Measurements from ENCODE around the gene ISM2.

The ISM2 gene

GRCh38 chr14:77459072-77459723, 39.4 kb downstream of the ISM2 start:
- Histone ChIP-seq H3K4me3 (ENCODE audit: low read depth, low read length, poor library complexity, severe bottlenecking) (peak overlapping the region; percentile 86), H3K9me2 (ENCODE audit: low read depth, low read length) (no peaks in the 10 kb centered on the region), H4K20me1 (ENCODE audit: insufficient read depth, low read length) (no peaks in the 10 kb centered on the region), H3K79me2 (ENCODE audit: insufficient read depth, low read length) (peaks cover 38% of the 10 kb centered on the region), H3K9me3 (ENCODE audit: low read length) (no peaks in the 10 kb centered on the region), H2AFZ (ENCODE audit: low read length) (no peak overlapping the region), H3K27me3 (ENCODE audit: insufficient read depth, low read length) (no peaks in the 10 kb centered on the region), H3K9ac (ENCODE audit: low read length) (peak overlapping the region; percentile 77), H3F3A (ENCODE audit: insufficient read depth, low read length) (no peaks in the 10 kb centered on the region), H3K36me3 (ENCODE audit: insufficient read depth, low read length) (peaks cover 51% of the 10 kb centered on the region), H3K4me2 (ENCODE audit: low read length) (peak overlapping the region; percentile 86), H3K4me1 (ENCODE audit: insufficient read depth, low read length, severe bottlenecking) (peaks cover 31% of the 10 kb centered on the region), H3K27ac (ENCODE audit: low read depth, low read length, poor library complexity, severe bottlenecking) (peak overlapping the region; percentile 57)
- TF ChIP-seq CTCF (IDR thresholded peaks at IDR 0.05; ENCODE audit: low read length) (peak; percentile 81), EZH2 (IDR thresholded peaks at IDR 0.05; ENCODE audit: borderline replicate concordance, low read length) (no peak)

- no peaks in the 10 kb centered on the region for H4K20me1 ChIP-seq (ENCODE audit: insufficient read depth, low read length)
- TF ChIP-seq CTCF (IDR thresholded peaks at IDR 0.05; ENCODE audit: low read length) (no peak), EZH2 (IDR thresholded peaks at IDR 0.05; ENCODE audit: borderline replicate concordance, low read length) (no peak)
- H2AFZ ChIP-seq (ENCODE audit: low read length): no peak overlapping the region
Measured at GRCh38 chr14:77458249-77458950, 40.2 kb downstream of the ISM2 start.

GRCh38 chr14:77457522-77458248, 40.9 kb downstream of the ISM2 start, which contains the start of the genes AHSA1 and VIPAS39:
AHSA1 (plus strand) TSS chr14:77458093; CDS start chr14:77458190, 97 bp downstream.
VIPAS39 (minus strand) TSS chr14:77457601; CDS start chr14:77454102, 3,499 bp downstream.
- H3K4me2 ChIP-seq (ENCODE audit: low read length): peak within 1 kb of the TSS; percentile 86
- peaks cover 31% of the 10 kb centered on the region for H3K4me1 ChIP-seq (ENCODE audit: insufficient read depth, low read length, severe bottlenecking)
- peak within 1 kb of the TSS; percentile 57 for H3K27ac ChIP-seq (ENCODE audit: low read depth, low read length, poor library complexity, severe bottlenecking)
- no peaks in the 10 kb centered on the region for H4K20me1 ChIP-seq (ENCODE audit: insufficient read depth, low read length)
- H3K27me3 ChIP-seq (ENCODE audit: insufficient read depth, low read length): no peaks in the 10 kb centered on the region
- H3K9ac ChIP-seq (ENCODE audit: low read length): peak within 1 kb of the TSS; percentile 77
- no peaks in the 10 kb centered on the region for H3K9me3 ChIP-seq (ENCODE audit: low read length)
- peaks cover 43% of the 10 kb centered on the region for H3K36me3 ChIP-seq (ENCODE audit: insufficient read depth, low read length)
- no peak within 1 kb of the TSS for H2AFZ ChIP-seq (ENCODE audit: low read length)
- H3F3A ChIP-seq (ENCODE audit: insufficient read depth, low read length): no peaks in the 10 kb centered on the region
- H3K9me2 ChIP-seq (ENCODE audit: low read depth, low read length): no peaks in the 10 kb centered on the region
- H3K4me3 ChIP-seq (ENCODE audit: low read depth, low read length, poor library complexity, severe bottlenecking): peak within 1 kb of the TSS; percentile 86
- no peak for TF ChIP-seq EZH2 (IDR thresholded peaks at IDR 0.05; ENCODE audit: borderline replicate concordance, low read length)
- TF ChIP-seq CTCF (IDR thresholded peaks at IDR 0.05; ENCODE audit: low read length): no peak
- H3K79me2 ChIP-seq (ENCODE audit: insufficient read depth, low read length): peaks cover 38% of the 10 kb centered on the region

More at GRCh38 chr14:77458249-77458950, 40.2 kb downstream of the ISM2 start:
- Histone ChIP-seq H3K4me3 (ENCODE audit: low read depth, low read length, poor library complexity, severe bottlenecking) (peak overlapping the region; percentile 86), H3K4me2 (ENCODE audit: low read length) (peak overlapping the region; percentile 86), H3F3A (ENCODE audit: insufficient read depth, low read length) (no peaks in the 10 kb centered on the region), H3K9me2 (ENCODE audit: low read depth, low read length) (no peaks in the 10 kb centered on the region), H3K36me3 (ENCODE audit: insufficient read depth, low read length) (peaks cover 44% of the 10 kb centered on the region), H3K9ac (ENCODE audit: low read length) (peak overlapping the region; percentile 77), H3K27me3 (ENCODE audit: insufficient read depth, low read length) (no peaks in the 10 kb centered on the region), H3K4me1 (ENCODE audit: insufficient read depth, low read length, severe bottlenecking) (peaks cover 31% of the 10 kb centered on the region), H3K9me3 (ENCODE audit: low read length) (no peaks in the 10 kb centered on the region), H3K79me2 (ENCODE audit: insufficient read depth, low read length) (peaks cover 38% of the 10 kb centered on the region), H3K27ac (ENCODE audit: low read depth, low read length, poor library complexity, severe bottlenecking) (peak overlapping the region; percentile 57)

Measured in OCI-LY1 (cell line).